Smooth muscle cell (in vitro differentiated cells): ENCODE data around the gene DBT. TPM values are rescaled to one million over a fixed set of nuclear protein-coding genes. Genes with fewer than 3 reads are reported as not detected.
"Not testable (repeated sequence)": the region's sequence is repeated elsewhere in the genome, so short reads cannot be mapped to it uniquely, and the experiment has no call there.

Experiments
- DNase-seq: peaks from one replicate; lab custom pipeline; 2025; ENCODE audit not compliant: unreplicated experiment; lab: John Stamatoyannopoulos, UW
- H2AFZ ChIP-seq: fragments of 200-600 bp; sonication (generic); 2 replicates; pipeline ENCODE4 v1.6.0; 2016; ENCODE audit warnings: antibody characterized with exemption, low read depth, mild to moderate bottlenecking
- H3F3A ChIP-seq: fragments of 200-600 bp; sonication (generic); 2 replicates; pipeline ENCODE4 v1.6.0; 2017; ENCODE audit warnings: antibody characterized with exemption, low read depth
- H3K27ac ChIP-seq: fragments of 200-600 bp; sonication (generic); 2 replicates; pipeline ENCODE4 v1.5.1; 2016; ENCODE audit warnings: low read depth, mild to moderate bottlenecking
- H3K27me3 ChIP-seq: fragments of 200-600 bp; sonication (generic); 2 replicates; pipeline ENCODE4 v1.6.1; 2016; ENCODE audit warnings: low read depth, mild to moderate bottlenecking
- H3K36me3 ChIP-seq: fragments of 200-600 bp; sonication (generic); 2 replicates; pipeline ENCODE4 v1.5.1; 2016; ENCODE audit warnings: low read depth
- H3K4me1 ChIP-seq: fragments of 200-600 bp; sonication (generic); 2 replicates; pipeline ENCODE4 v1.5.1; 2016; ENCODE audit warnings: low read depth
- H3K4me2 ChIP-seq: fragments of 200-600 bp; sonication (generic); 2 replicates; pipeline ENCODE4 v1.6.0; 2016; ENCODE audit warnings: mild to moderate bottlenecking
- H3K4me3 ChIP-seq: fragments of 200-600 bp; sonication (generic); 2 replicates; pipeline ENCODE4 v1.5.1; 2016; ENCODE audit warnings: mild to moderate bottlenecking
- H3K79me2 ChIP-seq: fragments of 200-600 bp; sonication (generic); 2 replicates; pipeline ENCODE4 v1.6.0; 2016; ENCODE audit warnings: low read depth, mild to moderate bottlenecking
- H3K9ac ChIP-seq: fragments of 200-600 bp; sonication (generic); 2 replicates; pipeline ENCODE4 v1.6.0; 2016; ENCODE audit warnings: low read depth
- H3K9me3 ChIP-seq: fragments of 200-600 bp; sonication (generic); replicated peaks from 2 replicates; pipeline ENCODE4 v1.5.1; 2016; ENCODE audit warnings: low read depth
- H4K20me1 ChIP-seq: fragments of 200-600 bp; sonication (generic); 2 replicates; pipeline ENCODE4 v1.6.0; 2016; ENCODE audit warnings: low read depth
- WGBS: methylation state at CpG from one replicate; pipeline ENCODE4 v1.1.7; 2016; ENCODE audit warnings: low lambda C conversion rate; 5-methylcytosine and 5-hydroxymethylcytosine counted together
- polyA plus RNA-seq: library from polyadenylated mRNA; unstranded; fragments of >200 nt; fragmentation: Nextera tagmentation; extraction: Ambion mirVana; gene quantifications from 2 replicates; pipeline ENCODE4 v1.2.1, GENCODE V29; 2016
- total RNA-seq: library from RNA; depleted of rRNA; stranded (reverse); fragments of >200 nt; gene quantifications from 2 replicates; pipeline ENCODE4 v1.2.3, GENCODE V29; 2014
- TF ChIP-seq, protein P1 (sequence below): fragments of 200-600 bp; sonication (generic); IDR thresholded peaks from 2 replicates; pipeline ENCODE4 v1.5.1; 2017; ENCODE audit warnings: borderline replicate concordance, mild to moderate bottlenecking, antibody characterized with exemption; ENCODE audit not compliant: insufficient read depth, poor library complexity, severe bottlenecking

DBT gene
- total and polyA plus RNA-seq, 2 experiments from 2014 or later, result 3.8 to 17.1 TPM

DNA sequence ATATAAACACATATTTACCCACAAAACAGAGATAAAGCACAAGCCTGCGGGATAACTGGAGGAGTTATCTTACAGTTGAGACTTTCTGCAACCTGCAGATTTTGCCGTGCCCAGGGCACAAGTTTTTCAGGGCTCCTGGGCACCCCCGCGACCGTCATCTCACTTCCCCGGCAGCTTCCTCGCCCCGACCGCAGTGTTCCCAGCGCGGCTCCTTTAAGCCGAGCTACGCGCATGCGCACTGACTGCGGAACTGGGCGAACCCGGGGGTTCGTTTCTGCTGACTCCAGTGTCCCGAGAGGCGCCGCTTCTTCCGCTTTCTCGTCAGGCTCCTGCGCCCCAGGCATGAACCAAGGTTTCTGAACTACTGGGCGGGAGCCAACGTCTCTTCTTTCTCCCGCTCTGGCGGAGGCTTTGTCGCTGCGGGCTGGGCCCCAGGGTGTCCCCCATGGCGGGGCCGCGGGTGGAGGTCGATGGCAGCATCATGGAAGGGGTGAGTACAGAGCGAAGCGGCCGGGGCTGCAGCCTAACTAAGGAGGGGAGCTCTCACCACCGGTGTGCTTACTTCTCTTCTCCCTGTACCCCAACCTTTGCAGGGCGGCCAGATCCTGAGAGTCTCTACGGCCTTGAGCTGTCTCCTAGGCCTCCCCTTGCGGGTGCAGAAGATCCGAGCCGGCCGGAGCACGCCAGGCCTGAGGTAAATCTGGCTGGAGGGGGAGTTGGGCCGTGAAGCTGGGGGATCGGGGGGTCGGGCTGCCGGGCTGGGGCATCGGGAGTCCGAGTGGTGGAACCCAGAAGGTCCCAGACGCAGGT is 16.5 kb upstream of the DBT start, which contains the start of gene RTCA:
RTCA (plus strand) TSS at position 286 of the 810 bp plus-strand sequence; CDS start at position 446, 160 bp downstream.
- DNase-seq, result peak; percentile 73
- no peaks in the 10 kb centered on the region for H3F3A ChIP-seq
- TF ChIP-seq, protein P1, sequence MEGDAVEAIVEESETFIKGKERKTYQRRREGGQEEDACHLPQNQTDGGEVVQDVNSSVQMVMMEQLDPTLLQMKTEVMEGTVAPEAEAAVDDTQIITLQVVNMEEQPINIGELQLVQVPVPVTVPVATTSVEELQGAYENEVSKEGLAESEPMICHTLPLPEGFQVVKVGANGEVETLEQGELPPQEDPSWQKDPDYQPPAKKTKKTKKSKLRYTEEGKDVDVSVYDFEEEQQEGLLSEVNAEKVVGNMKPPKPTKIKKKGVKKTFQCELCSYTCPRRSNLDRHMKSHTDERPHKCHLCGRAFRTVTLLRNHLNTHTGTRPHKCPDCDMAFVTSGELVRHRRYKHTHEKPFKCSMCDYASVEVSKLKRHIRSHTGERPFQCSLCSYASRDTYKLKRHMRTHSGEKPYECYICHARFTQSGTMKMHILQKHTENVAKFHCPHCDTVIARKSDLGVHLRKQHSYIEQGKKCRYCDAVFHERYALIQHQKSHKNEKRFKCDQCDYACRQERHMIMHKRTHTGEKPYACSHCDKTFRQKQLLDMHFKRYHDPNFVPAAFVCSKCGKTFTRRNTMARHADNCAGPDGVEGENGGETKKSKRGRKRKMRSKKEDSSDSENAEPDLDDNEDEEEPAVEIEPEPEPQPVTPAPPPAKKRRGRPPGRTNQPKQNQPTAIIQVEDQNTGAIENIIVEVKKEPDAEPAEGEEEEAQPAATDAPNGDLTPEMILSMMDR, result no peak
- H3K36me3 ChIP-seq, result peaks cover 23% of the 10 kb centered on the region
- peak within 1 kb of the TSS; percentile 88 for H3K4me2 ChIP-seq
- peak within 1 kb of the TSS; percentile 98 for H2AFZ ChIP-seq
- peaks cover 53% of the 10 kb centered on the region for H3K79me2 ChIP-seq
- H3K4me3 ChIP-seq, result peak within 1 kb of the TSS; percentile 92
- no peaks in the 10 kb centered on the region for H3K9me3 ChIP-seq
- H3K9ac ChIP-seq, result peak within 1 kb of the TSS; percentile 83
- H4K20me1 ChIP-seq, result peaks cover 4% of the 10 kb centered on the region
- peaks cover 13% of the 10 kb centered on the region for H3K4me1 ChIP-seq
- 1% methylated on average over 48 of the region's 53 CpGs for WGBS
- H3K27ac ChIP-seq, result peak within 1 kb of the TSS; percentile 80
- no peaks in the 10 kb centered on the region for H3K27me3 ChIP-seq

DNA sequence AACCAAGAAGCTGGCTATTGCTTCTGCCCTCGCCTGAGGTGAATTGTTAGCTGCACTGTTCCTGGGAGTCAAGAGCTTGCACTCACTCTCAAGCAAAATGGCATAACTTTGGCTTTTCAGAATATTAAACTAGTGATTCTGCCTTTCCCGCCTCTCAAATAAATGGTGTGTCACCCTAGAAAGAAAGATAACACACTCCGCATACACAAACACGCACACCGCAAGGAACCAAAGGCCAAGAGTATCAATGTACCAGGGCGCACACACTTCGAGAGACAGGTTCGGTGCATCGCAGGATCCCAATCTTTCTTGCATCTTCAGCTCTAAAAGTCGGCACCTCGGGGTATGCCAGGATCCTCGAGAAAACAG is 15.9 kb upstream of the DBT start:
- peaks cover 18% of the 10 kb centered on the region for H3K36me3 ChIP-seq
- H3K9me3 ChIP-seq, result no peaks in the 10 kb centered on the region
- H3K27me3 ChIP-seq, result no peaks in the 10 kb centered on the region
- H3K27ac ChIP-seq, result peak overlapping the region; percentile 80
- no peak for DNase-seq
- peaks cover 13% of the 10 kb centered on the region for H3K4me1 ChIP-seq
- 7% methylated on average over 12 of the region's 12 CpGs for WGBS
- H3F3A ChIP-seq, result no peaks in the 10 kb centered on the region
- H3K79me2 ChIP-seq, result peaks cover 47% of the 10 kb centered on the region
- H3K4me3 ChIP-seq, result peak overlapping the region; percentile 92
- H3K4me2 ChIP-seq, result peak overlapping the region; percentile 88
- H3K9ac ChIP-seq, result peak overlapping the region; percentile 83
- no peaks in the 10 kb centered on the region for H4K20me1 ChIP-seq
- TF ChIP-seq, protein P1, result no peak
- peak overlapping the region; percentile 98 for H2AFZ ChIP-seq

DNA sequence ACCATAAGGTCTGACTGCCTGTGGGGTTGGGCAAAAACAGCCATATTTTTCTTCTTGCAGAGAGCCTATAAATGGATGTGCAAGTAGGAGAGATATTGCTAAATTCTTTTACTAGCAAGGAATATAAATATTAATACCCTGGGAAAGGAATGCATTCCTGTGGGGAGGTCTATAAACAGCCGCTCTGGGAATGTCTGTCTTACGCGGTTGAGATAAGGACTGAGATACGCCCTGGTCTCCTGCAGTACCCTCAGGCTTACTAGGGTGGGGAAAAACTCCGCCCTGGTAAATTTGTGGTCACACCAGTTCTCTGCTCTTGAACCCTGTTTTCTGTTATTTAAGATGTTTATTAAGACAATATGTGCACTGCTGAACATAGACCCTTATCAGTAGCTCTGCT is 14.4 kb upstream of the DBT start:
- H3K4me3 ChIP-seq, H3K27me3 ChIP-seq, H3K27ac ChIP-seq, H3K9me3 ChIP-seq, H2AFZ ChIP-seq, H3K4me2 ChIP-seq, H3K9ac ChIP-seq, H3F3A ChIP-seq, H4K20me1 ChIP-seq, DNase-seq: not testable (repeated sequence)
- Histone ChIP-seq H3K4me1 (peaks cover 13% of the 10 kb centered on the region), H3K79me2 (peaks cover 32% of the 10 kb centered on the region), H3K36me3 (peaks cover 11% of the 10 kb centered on the region)
- 96% methylated on average over 5 of the region's 5 CpGs for WGBS

DNA sequence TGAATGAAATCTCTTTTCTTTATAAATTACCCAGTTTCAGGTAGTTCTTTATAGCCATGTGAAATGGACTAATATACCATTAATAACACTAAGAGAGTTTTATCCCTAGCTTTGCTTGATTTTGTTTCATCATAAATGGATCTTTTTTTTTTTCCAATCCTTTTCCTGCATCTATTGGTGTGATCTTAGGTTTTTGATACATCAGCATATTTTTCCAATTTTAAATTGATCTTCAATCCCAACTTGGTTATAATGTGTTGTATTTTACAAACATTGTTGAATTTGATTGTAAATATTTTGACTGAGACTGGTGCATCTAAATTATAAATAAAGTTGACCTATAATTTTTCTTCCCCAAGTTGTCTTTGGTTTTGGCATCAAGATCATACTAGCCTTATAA is 12.1 kb upstream of the DBT start:
- peaks cover 11% of the 10 kb centered on the region for H3K79me2 ChIP-seq
- no peak for DNase-seq

DNA sequence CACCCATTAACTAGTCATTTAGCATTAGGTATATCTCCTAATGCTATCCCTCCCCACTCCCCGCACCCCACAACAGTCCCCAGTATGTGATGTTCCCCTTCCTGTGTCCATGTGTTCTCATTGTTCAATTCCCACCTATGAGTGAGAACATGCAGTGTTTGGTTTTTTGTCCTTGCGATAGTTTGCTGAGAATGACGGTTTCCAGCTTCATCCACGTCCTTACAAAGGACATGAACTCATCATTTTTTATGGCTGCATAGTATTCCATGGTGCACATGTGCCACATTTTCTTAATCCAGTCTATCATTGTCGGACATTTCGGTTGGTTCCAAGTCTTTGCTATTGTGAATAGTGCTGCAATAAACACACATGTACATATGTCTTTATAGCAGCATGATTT is 8.8 kb upstream of the DBT start:
- not testable (repeated sequence) for H3K36me3 ChIP-seq, H3K4me1 ChIP-seq, H3F3A ChIP-seq, H3K9ac ChIP-seq, DNase-seq, H3K27ac ChIP-seq, H3K9me3 ChIP-seq, H3K4me2 ChIP-seq, H3K27me3 ChIP-seq, H4K20me1 ChIP-seq, H3K79me2 ChIP-seq, H3K4me3 ChIP-seq, H2AFZ ChIP-seq
- WGBS, result 84% methylated on average over 5 of the region's 6 CpGs

More for the DNA sequence above, 12.1 kb upstream of the DBT start:
- TF ChIP-seq, protein P1, result no peak
- Histone ChIP-seq H4K20me1 (no peaks in the 10 kb centered on the region), H3K27me3 (no peaks in the 10 kb centered on the region), H3K9ac (no peak overlapping the region), H3K4me1 (peaks cover 8% of the 10 kb centered on the region), H3F3A (no peaks in the 10 kb centered on the region), H2AFZ (no peak overlapping the region), H3K27ac (no peak overlapping the region), H3K36me3 (no peaks in the 10 kb centered on the region), H3K9me3 (no peaks in the 10 kb centered on the region), H3K4me2 (no peak overlapping the region), H3K4me3 (no peak overlapping the region)

DNA sequence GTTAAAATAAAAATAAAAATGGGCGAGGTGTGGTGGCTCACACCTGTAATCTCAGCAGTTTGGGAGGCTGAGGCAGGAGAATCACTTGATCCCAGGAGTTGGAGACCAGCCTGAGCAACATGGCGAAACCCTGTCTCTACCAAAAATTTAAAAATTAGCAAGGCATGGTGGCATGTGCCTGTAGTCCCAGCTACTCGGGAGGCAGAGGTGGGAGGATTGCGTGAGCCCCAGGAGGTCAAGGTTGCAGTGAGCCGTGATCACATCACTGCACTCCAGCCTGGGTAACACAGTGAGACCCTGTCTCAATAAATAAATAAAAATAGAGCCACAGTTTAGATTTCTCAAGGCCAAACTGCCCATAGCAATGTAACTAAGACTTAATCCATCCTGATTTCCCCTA is 6.6 kb upstream of the DBT start:
- not testable (repeated sequence) for H3K4me3 ChIP-seq

More for the DNA sequence above, 6.6 kb upstream of the DBT start:
- H3K27ac ChIP-seq, H3K4me2 ChIP-seq, H3K79me2 ChIP-seq, H3K36me3 ChIP-seq, H3K9me3 ChIP-seq, DNase-seq, H3K9ac ChIP-seq, H3K4me1 ChIP-seq, H2AFZ ChIP-seq, H3F3A ChIP-seq, H3K27me3 ChIP-seq, H4K20me1 ChIP-seq: not testable (repeated sequence)
- WGBS, result 89% methylated on average over 5 of the region's 5 CpGs
